Upper lobe of right lung (tissue), 1 donor: ENCODE measurements around the gene SENP8. TPM values are rescaled to one million over a fixed set of nuclear protein-coding genes. Genes with fewer than 3 reads are reported as not detected.
"Not testable (repeated sequence)": the region's sequence is repeated elsewhere in the genome, so short reads cannot be mapped to it uniquely, and the experiment has no call there.

Source experiments
- ATAC-seq: fragments of 200-7000 bp; cut with Tn5 transposase; one replicate; pipeline ENCODE4 v1.9.1; 2020; ENCODE audit warnings: mild to moderate bottlenecking, moderate library complexity
- DNase-seq: peaks from one replicate; pipeline ENCODE4 v3.0.0-alpha.2; 2020
- H3K27ac ChIP-seq: fragments of 200-600 bp; one replicate; pipeline ENCODE4 v1.8.0; 2022
- H3K27me3 ChIP-seq: fragments of 200-600 bp; one replicate; pipeline ENCODE4 v1.8.0; 2022; ENCODE audit warnings: mild to moderate bottlenecking
- H3K36me3 ChIP-seq: fragments of 200-600 bp; one replicate; pipeline ENCODE4 v1.8.0; 2022
- H3K4me1 ChIP-seq: fragments of 200-600 bp; one replicate; pipeline ENCODE4 v1.8.0; 2022
- H3K4me3 ChIP-seq: fragments of 200-600 bp; one replicate; pipeline ENCODE4 v1.8.0; 2022; ENCODE audit warnings: mild to moderate bottlenecking
- H3K9me3 ChIP-seq: fragments of 200-600 bp; one replicate; pipeline ENCODE4 v1.8.0; 2022
- intact Hi-C: fragments of 100-400 bp; cut with DNase I; formaldehyde crosslinking; loops from one replicate; pipeline ENCODE4 v1.11.0; 2022
- total RNA-seq: library from RNA; stranded (reverse); fragmentation: NEBNext Ultra II Directional; extraction: Animal tissue kit (Norgen Biotek cat#: 25700); gene quantifications from one replicate; pipeline ENCODE4 v1.2.1, GENCODE V29; 2021
- TF ChIP-seq, protein P1 (sequence below): fragments of 200-600 bp; IDR thresholded peaks from one replicate; pipeline ENCODE4 v1.8.0; 2022; ENCODE audit warnings: antibody characterized with exemption
- donor health status: DM: no; HTN: yes; CAD: no; lungs with severe emphysema.

Gene SENP8
- total RNA-seq, 1 donor from 2014 or later, result 3.3 TPM

DNA sequence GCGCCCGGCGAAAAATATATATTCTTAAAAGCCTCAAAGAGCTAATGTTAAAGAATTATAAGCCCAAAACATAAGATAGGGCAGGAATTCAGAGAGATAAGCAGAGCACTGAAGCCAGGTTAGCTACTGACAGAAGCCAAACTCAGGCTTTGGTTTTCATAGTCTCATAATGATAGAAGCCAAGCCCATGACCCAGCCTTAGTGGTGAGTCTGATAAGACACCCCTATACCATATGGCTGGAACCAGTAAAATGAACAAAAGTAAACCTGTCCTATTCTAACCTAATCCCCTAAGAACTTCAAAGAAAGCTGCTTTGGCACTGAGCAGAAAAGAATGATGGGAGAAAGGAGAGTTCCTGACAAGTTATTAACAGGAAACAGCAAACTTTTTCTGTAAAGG, 26.2 kb upstream of the SENP8 start:
- Histone ChIP-seq H3K4me3 (no peak overlapping the region), H3K9me3 (no peaks in the 10 kb centered on the region), H3K4me1 (no peaks in the 10 kb centered on the region), H3K27me3 (no peaks in the 10 kb centered on the region), H3K27ac (no peak overlapping the region), H3K36me3 (no peaks in the 10 kb centered on the region)
- DNase-seq, result no peak
- intact Hi-C loops, result no loop called here
- TF ChIP-seq, protein P1, sequence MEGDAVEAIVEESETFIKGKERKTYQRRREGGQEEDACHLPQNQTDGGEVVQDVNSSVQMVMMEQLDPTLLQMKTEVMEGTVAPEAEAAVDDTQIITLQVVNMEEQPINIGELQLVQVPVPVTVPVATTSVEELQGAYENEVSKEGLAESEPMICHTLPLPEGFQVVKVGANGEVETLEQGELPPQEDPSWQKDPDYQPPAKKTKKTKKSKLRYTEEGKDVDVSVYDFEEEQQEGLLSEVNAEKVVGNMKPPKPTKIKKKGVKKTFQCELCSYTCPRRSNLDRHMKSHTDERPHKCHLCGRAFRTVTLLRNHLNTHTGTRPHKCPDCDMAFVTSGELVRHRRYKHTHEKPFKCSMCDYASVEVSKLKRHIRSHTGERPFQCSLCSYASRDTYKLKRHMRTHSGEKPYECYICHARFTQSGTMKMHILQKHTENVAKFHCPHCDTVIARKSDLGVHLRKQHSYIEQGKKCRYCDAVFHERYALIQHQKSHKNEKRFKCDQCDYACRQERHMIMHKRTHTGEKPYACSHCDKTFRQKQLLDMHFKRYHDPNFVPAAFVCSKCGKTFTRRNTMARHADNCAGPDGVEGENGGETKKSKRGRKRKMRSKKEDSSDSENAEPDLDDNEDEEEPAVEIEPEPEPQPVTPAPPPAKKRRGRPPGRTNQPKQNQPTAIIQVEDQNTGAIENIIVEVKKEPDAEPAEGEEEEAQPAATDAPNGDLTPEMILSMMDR, result no peak
- ATAC-seq, result no peak

DNA sequence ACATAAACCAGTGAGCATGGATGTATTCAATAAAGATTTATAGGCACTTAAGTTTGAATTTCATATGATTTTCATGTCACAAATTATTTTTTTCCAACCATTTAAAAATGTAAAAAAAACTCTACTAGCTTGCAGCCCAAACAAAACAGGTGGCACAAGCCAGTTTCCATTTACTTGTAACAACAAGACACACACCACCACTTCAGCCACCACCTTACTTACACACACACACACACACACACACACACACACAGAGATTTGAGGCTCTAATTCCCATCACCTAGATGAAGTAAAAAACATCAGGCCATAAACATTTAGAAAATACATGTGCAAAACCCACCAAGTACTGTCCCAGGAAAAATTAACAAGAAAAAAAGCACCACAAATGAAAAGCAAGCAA, 25.5 kb upstream of the SENP8 start:
- ATAC-seq (no peak), DNase-seq (no peak)
- H3K27ac ChIP-seq, result no peak overlapping the region
- no peaks in the 10 kb centered on the region for H3K27me3 ChIP-seq
- no peak overlapping the region for H3K4me3 ChIP-seq
- TF ChIP-seq, protein P1, result no peak
- intact Hi-C loops, result no loop called here
- no peaks in the 10 kb centered on the region for H3K4me1 ChIP-seq
- no peaks in the 10 kb centered on the region for H3K36me3 ChIP-seq
- no peaks in the 10 kb centered on the region for H3K9me3 ChIP-seq

DNA sequence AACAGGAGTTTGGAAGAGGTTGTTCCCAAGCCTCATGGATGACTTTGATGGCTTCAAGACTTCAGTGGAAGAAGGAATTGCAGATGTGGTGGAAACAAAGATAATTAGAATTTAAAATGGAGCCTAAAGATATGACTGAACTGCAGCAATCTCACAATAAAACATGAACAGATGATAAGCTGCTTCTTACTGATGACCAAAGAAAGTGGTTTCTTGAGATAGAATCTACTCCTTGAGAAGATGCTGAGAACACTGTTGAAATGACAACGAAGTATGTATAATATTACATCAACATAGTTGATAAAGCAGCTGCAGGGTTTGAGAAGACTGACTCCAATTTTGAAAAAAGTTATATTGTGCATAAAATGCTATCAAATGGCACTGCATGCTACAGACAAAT, 21.4 kb upstream of the SENP8 start:
- Histone ChIP-seq H3K4me1 (no peaks in the 10 kb centered on the region), H3K36me3 (no peaks in the 10 kb centered on the region), H3K9me3 (no peaks in the 10 kb centered on the region), H3K27ac (no peak overlapping the region), H3K4me3 (no peak overlapping the region), H3K27me3 (no peaks in the 10 kb centered on the region)
- ATAC-seq, result no peak
- intact Hi-C loops, result no loop called here
- no peak for DNase-seq
- TF ChIP-seq, protein P1, result no peak

DNA sequence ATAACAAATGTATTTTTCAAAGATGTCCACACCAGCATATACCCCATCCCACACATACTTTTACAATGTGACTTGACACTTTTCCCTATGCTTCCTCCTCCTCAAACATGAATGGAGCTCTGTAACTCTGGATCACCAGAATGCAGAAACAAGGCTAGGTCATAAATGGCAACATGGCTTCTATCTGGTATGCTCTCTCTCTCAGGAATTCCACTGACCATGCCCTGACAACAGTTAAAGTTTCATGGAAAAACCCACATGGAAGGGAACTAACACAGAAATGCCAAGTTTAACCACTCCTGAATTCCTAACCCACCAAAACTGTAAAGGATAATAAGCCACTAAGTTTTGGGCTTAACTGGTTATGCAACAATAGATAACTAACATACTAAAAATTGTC, 20.2 kb upstream of the SENP8 start:
- ATAC-seq (no peak), DNase-seq (no peak)
- Histone ChIP-seq H3K9me3 (no peaks in the 10 kb centered on the region), H3K27me3 (no peaks in the 10 kb centered on the region), H3K4me1 (no peaks in the 10 kb centered on the region), H3K36me3 (no peaks in the 10 kb centered on the region), H3K27ac (no peak overlapping the region), H3K4me3 (no peak overlapping the region)
- intact Hi-C loops, result no loop called here
- TF ChIP-seq, protein P1, result no peak

DNA sequence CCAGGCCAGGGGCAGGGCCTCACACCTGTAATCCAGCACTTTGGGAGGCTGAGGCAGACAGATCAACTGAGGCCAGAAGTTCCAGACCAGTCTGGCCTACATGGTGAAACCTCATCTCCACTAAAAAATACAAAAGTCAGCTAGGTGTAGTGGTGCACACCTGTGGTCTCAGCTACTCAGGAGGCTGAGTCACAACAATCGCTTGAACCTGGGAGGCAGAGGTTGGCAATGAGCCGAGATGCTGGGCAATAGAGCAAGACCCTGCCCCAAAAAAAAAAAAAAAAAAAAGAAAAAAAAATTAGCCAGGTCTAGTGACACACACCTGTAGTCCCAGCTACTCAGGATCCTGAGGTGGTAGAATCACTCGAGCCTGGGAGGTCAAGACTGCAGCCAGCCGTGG, 19.0 kb upstream of the SENP8 start:
- no peak for ATAC-seq
- Histone ChIP-seq H3K27me3 (no peaks in the 10 kb centered on the region), H3K4me1 (peaks cover 6% of the 10 kb centered on the region), H3K27ac (no peak overlapping the region), H3K9me3 (no peaks in the 10 kb centered on the region), H3K4me3 (no peak overlapping the region), H3K36me3 (no peaks in the 10 kb centered on the region)
- intact Hi-C loops, result no loop called here
- DNase-seq, result no peak
- TF ChIP-seq, protein P1, result no peak

DNA sequence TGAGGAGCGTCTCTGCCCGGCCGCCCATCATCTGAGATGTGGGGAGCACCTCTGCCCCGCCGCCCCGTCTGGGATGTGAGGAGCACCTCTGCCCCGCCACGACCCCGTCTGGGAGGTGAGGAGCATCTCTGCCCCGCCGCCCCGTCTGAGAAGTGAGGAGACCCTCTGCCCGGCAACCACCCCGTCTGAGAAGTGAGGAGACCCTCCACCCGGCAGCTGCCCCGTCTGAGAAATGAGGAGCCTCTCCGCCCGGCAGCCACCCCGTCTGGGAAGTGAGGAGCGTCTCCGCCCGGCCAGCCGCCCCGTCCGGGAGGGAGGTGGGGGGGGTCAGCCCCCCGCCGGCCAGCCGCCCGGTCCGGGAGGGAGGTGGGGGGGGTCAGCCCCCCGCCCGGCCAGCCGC, 17.7 kb upstream of the SENP8 start:
- H3K4me3 ChIP-seq, DNase-seq, H3K9me3 ChIP-seq, ATAC-seq, H3K27me3 ChIP-seq, intact Hi-C loops, H3K36me3 ChIP-seq, H3K27ac ChIP-seq: not testable (repeated sequence)
- peaks cover 12% of the 10 kb centered on the region for H3K4me1 ChIP-seq
